HAP-1 (cell line): ENCODE data around the gene FNDC11.
"Not testable (repeated sequence)": the region's sequence is repeated elsewhere in the genome, so short reads cannot be mapped to it uniquely, and the experiment has no call there.

Experiments
- DNase-seq, 2 experiments: peaks; one replicate each; pipeline ENCODE4 v3.0.0-alpha.2; 2016 to 2020; ENCODE audit warnings: low spot score in 2 of 2
- H3K27me3 ChIP-seq: fragments of 250-450 bp; sonication (Bioruptor Pico); 2 replicates; pipeline ENCODE4 v1.5.1; 2020; ENCODE audit warnings: low read depth, mild to moderate bottlenecking, moderate library complexity
- H3K36me3 ChIP-seq: fragments of 250-450 bp; sonication (Bioruptor Pico); replicated peaks from 2 replicates; pipeline ENCODE4 v1.5.1; 2020; ENCODE audit warnings: mild to moderate bottlenecking
- H3K4me1 ChIP-seq: fragments of 250-450 bp; sonication (Bioruptor Pico); 2 replicates; pipeline ENCODE4 v1.5.1; 2020; ENCODE audit warnings: mild to moderate bottlenecking
- H3K4me3 ChIP-seq: fragments of 250-450 bp; sonication (Bioruptor Pico); 2 replicates; pipeline ENCODE4 v1.5.1; 2020; ENCODE audit warnings: mild to moderate bottlenecking, moderate library complexity
- H3K9me3 ChIP-seq: fragments of 250-450 bp; sonication (Bioruptor Pico); 2 replicates; pipeline ENCODE4 v1.5.1; 2020; ENCODE audit warnings: mild to moderate bottlenecking, moderate library complexity
- in situ Hi-C: fragments of 300-500 bp; cut with MboI; formaldehyde crosslinking; loops from 3 replicates; pipeline ENCODE4 v1.14.3; 2020; ENCODE audit warnings: low sequenced_read_pairs, inconsistent platforms, mixed read lengths

FNDC11 gene

DNA sequence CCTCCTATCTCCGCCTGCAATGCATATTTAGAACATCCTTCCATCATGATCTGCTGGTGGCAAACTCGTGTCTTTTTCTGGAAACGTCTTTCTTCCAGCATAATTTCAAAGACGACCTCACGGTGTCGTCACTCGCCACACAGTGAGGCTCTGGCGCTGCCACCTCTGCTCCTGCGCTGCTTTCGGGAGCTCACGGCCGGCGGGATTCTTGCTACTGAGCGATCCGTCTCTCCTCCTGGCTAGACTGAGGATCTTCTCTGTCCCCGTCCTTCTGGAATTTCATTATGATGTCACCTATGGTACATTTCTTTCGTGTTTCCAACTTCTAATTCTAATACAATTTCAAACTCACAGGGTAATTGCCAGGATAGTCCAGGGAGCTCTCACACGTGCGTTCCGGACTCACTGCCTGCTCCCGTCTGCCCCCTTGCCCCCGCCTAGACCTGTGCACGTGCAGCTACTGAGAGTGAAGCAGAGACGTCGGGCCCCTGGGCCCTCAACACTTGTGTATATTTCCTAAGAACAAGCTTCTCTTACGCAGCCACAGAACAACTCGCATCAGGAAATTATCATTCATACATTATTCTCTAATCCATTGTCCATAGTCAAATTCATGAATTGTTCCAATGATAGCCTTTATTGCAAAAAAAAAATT lies 45.6 kb downstream of the FNDC11 start:
- Histone ChIP-seq H3K4me3 (no peak overlapping the region), H3K4me1 (no peaks in the 10 kb centered on the region), H3K27me3 (no peaks in the 10 kb centered on the region), H3K9me3 (no peaks in the 10 kb centered on the region), H3K36me3 (peaks cover 44% of the 10 kb centered on the region)
- in situ Hi-C loops: no loop called here
- no peak for DNase-seq

DNA sequence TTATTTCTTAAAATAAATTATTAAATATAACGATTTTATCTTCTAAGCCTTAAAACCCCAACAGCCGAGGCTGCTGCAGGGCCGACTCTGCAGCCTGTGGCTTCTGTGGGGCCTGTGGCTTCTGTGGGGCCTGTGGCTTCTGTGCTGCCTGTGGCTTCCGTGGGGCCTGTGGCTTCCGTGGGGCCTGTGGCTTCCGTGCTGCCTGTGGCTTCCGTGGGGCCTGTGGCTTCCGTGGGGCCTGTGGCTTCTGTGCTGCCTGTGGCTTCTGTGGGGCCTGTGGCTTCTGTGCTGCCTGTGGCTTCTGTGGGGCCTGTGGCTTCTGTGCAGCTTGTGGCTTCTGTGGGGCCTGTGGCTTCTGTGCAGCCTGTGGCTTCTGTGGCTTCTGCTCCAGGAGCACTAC lies 47.7 kb downstream of the FNDC11 start:
- H3K9me3 ChIP-seq, in situ Hi-C loops, H3K4me3 ChIP-seq, H3K27me3 ChIP-seq, DNase-seq, H3K4me1 ChIP-seq: not testable (repeated sequence)
- peaks cover 38% of the 10 kb centered on the region for H3K36me3 ChIP-seq

DNA sequence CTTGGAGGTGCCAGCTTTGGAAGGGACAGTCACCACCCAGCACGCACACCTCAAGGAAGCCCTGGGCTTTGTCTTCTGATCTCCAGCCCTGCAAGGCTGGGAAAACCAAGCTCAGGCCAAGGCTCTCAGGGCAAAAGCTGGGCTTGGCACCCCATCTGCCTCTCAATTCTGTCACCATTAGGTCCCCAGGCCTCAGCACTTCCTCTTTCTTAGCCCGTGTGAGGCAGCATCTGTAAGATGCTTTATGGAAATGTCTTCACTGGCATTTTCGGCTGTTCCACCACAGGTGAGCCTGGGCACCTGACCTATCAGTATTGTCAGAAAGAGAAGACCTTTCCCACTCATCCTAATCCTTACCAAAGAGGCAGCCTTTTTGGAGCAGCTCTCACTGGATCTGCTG lies 48.4 kb downstream of the FNDC11 start:
- peaks cover 38% of the 10 kb centered on the region for H3K36me3 ChIP-seq
- in situ Hi-C loops: no loop called here
- no peak for DNase-seq
- no peaks in the 10 kb centered on the region for H3K4me1 ChIP-seq
- no peaks in the 10 kb centered on the region for H3K9me3 ChIP-seq
- H3K4me3 ChIP-seq: no peak overlapping the region
- no peaks in the 10 kb centered on the region for H3K27me3 ChIP-seq
